ENCODE data around the gene DEPDC1B.

DNA sequence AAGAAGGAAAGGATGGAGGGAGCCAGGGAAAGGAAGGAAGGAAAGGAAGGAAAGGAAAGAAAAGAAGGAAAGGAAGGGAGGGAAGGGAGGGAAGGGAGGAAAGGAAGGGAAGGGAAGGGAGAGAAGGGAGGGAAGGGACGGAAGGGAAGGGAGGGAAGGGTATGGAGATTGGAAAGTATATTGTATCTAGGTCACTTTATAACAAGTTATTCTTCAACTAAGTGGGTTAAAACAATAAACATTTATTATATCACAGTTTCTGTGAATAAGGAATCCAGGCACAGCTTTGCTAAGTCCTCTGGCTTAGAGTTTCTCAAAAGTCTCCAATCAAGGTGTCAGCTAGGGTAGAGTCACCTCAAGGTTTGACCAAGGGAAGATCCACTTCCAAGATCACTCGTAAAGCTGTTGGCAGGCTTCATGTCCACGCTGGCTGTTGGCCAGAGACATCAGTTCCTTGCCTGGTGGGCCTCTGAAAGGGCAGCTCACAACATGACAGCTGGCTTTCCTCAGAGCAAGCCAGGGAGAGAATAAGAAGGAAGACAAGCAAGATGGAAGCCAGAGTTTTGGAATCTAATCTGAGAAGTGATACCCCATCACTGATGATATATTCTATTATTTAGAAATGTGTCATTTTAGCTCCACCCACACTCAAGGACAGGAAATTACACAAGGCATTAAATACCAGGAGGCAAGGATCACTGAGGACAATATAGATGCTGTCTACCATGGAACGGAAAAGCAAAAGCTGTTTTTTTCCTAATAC is 105.1 kb downstream of the DEPDC1B start:
- TF ChIP-seq POLR2A (IDR thresholded peaks at IDR 0.05; ENCODE audit: low read depth, low read length), result no peak
- TF ChIP-seq TAF1 (IDR thresholded peaks at IDR 0.05; ENCODE audit: low read depth, low read length), result no peak
